CD4-positive, alpha-beta T cell (primary cell): ENCODE measurements around the gene ELMO1. TPM values are rescaled to one million over a fixed set of nuclear protein-coding genes. Genes with fewer than 3 reads are reported as not detected.

Experiments
- ATAC-seq: fragments of 200-7000 bp; cut with Tn5 transposase; one replicate; pipeline ENCODE4 v1.10.0; 2022; ENCODE audit warnings: mild to moderate bottlenecking; ENCODE audit not compliant: poor library complexity
- CTCF ChIA-PET: fragments of 350-600 bp; sonication (Branson Sonifier 250); formaldehyde crosslinking; loops from one replicate; lab custom pipeline; 2021; ENCODE audit warnings: antibody characterized with exemption, inconsistent platforms; lab: Charles Lee
- POLR2A ChIA-PET: fragments of 350-600 bp; sonication (Branson Sonifier 250); formaldehyde crosslinking; loops from one replicate; lab custom pipeline; 2021; ENCODE audit warnings: antibody characterized with exemption, inconsistent platforms; lab: Charles Lee
- DNase-seq, 14 experiments: peaks; one replicate each; pipeline ENCODE4 v3.0.0-alpha.2; 2013 to 2020; ENCODE audit warnings: mixed read lengths in 2 of 14
- H3K27ac ChIP-seq, 2 donors: one replicate each; pipeline versions ENCODE4 v1.5.1 to v1.7.0; 2013; ENCODE audit warnings: low read length in 2 of 2, low read depth in 1 of 2, mild to moderate bottlenecking in 1 of 2
- H3K27me3 ChIP-seq, 2 experiments: 1 replicate in 1 of 2; 2 replicates in 1 of 2; pipeline versions ENCODE4 v1.6.1 to v1.7.0; 2013; ENCODE audit warnings: low read length in 2 of 2, control low read depth in 1 of 2, mild to moderate bottlenecking in 1 of 2, moderate library complexity in 1 of 2; ENCODE audit not compliant: insufficient read depth in 2 of 2, control insufficient read depth in 1 of 2
- H3K36me3 ChIP-seq: one replicate; pipeline ENCODE4 v1.6.1; 2013; ENCODE audit warnings: low read length, control low read depth; ENCODE audit not compliant: insufficient read depth
- H3K4me1 ChIP-seq: one replicate; pipeline ENCODE4 v1.6.1; 2013; ENCODE audit warnings: low read length, control low read depth; ENCODE audit not compliant: insufficient read depth
- H3K4me3 ChIP-seq: one replicate; pipeline ENCODE4 v1.5.1; 2013; ENCODE audit warnings: mild to moderate bottlenecking, low read length, moderate library complexity
- H3K9me3 ChIP-seq, 2 experiments: 1 replicate in 1 of 2; 2 replicates in 1 of 2; pipeline versions ENCODE4 v1.6.1 to v1.7.0; 2013; ENCODE audit warnings: low read length in 2 of 2, mild to moderate bottlenecking in 2 of 2, control low read depth in 1 of 2, moderate library complexity in 1 of 2; ENCODE audit not compliant: control insufficient read depth in 1 of 2, insufficient read depth in 1 of 2
- H3K27ac Mint-ChIP-seq: one replicate; pipeline ENCODE4 v1.8.0; 2020; ENCODE audit warnings: mixed read lengths
- H3K27me3 Mint-ChIP-seq: one replicate; pipeline ENCODE4 v1.8.0; 2021; ENCODE audit warnings: mixed read lengths
- H3K36me3 Mint-ChIP-seq: one replicate; pipeline ENCODE4 v1.8.0; 2021; ENCODE audit warnings: low read depth, mixed read lengths
- H3K4me1 Mint-ChIP-seq: one replicate; pipeline ENCODE4 v1.8.0; 2021; ENCODE audit warnings: low read depth, mixed read lengths
- H3K4me3 Mint-ChIP-seq: one replicate; pipeline ENCODE4 v1.8.0; 2020; ENCODE audit warnings: mild to moderate bottlenecking, mixed read lengths
- H3K9me3 Mint-ChIP-seq: one replicate; pipeline ENCODE4 v1.8.0; 2020; ENCODE audit warnings: mixed read lengths
- intact Hi-C, 2 experiments: fragments of 100-400 bp; cut with DNase I in 1 of 2; cut with micrococcal nuclease in 1 of 2; formaldehyde crosslinking; loops; one replicate each; pipeline versions ENCODE4 v1.15.1 to v1.9.0; 2023 to 2025; cut with DNase I, micrococcal nuclease
- total RNA-seq, 174 experiments: library from RNA in 2 of 174; stranded (reverse) in 2 of 174; gene quantifications; one replicate each; pipeline ENCODE4 v1.2.3 and lab custom pipeline; 2021 to 2026
- TF ChIP-seq, protein P1 (sequence below): fragments of 200-600 bp; IDR thresholded peaks from one replicate; pipeline ENCODE4 v1.8.0; 2022; ENCODE audit warnings: antibody characterized with exemption, mild to moderate bottlenecking

Gene ELMO1
- total RNA-seq, 2 experiments from 2014 or later: 117 to 120 TPM

DNA sequence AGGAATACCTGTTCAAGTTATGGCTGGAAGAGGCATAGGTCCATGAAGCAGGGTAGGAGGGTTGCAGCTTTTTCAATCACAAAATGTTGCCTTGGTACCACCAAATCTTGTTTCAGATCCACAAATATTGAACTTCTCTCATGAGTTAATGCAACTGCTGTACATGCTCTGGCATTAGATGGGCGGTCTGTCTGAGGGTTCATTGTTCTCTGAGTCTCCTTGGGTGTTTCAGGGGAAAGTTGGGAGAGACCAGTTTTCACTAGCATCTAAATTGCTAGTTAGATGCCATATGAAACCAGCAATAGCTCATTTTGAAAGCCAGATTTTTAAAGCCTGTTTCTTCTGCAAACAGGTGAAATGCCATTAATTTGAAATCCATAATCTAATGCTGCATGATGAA lies 27.8 kb upstream of the ELMO1 start:
- ATAC-seq: no peak
- H3K4me3 ChIP-seq: no peak overlapping the region
- intact Hi-C loops: no loop called here
- ChIA-PET POLR2A (no interaction called here), CTCF (interaction anchor here (1.2 kb wide), 1 partner anchor 192 kb away, joined by 3 read pairs; no protein-coding TSS in a partner anchor)
- TF ChIP-seq, protein P1, sequence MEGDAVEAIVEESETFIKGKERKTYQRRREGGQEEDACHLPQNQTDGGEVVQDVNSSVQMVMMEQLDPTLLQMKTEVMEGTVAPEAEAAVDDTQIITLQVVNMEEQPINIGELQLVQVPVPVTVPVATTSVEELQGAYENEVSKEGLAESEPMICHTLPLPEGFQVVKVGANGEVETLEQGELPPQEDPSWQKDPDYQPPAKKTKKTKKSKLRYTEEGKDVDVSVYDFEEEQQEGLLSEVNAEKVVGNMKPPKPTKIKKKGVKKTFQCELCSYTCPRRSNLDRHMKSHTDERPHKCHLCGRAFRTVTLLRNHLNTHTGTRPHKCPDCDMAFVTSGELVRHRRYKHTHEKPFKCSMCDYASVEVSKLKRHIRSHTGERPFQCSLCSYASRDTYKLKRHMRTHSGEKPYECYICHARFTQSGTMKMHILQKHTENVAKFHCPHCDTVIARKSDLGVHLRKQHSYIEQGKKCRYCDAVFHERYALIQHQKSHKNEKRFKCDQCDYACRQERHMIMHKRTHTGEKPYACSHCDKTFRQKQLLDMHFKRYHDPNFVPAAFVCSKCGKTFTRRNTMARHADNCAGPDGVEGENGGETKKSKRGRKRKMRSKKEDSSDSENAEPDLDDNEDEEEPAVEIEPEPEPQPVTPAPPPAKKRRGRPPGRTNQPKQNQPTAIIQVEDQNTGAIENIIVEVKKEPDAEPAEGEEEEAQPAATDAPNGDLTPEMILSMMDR: no peak
- no peaks in the 10 kb centered on the region for H3K4me1 ChIP-seq
- H3K9me3 Mint-ChIP-seq: no peaks in the 10 kb centered on the region
- no peaks in the 10 kb centered on the region for H3K27me3 ChIP-seq
- peaks cover 7% of the 10 kb centered on the region for H3K27me3 Mint-ChIP-seq
- no peak overlapping the region for H3K27ac Mint-ChIP-seq
- no peak for DNase-seq
- no peak overlapping the region for H3K27ac ChIP-seq
- H3K4me3 Mint-ChIP-seq: no peak overlapping the region
- H3K4me1 Mint-ChIP-seq: no peaks in the 10 kb centered on the region
- no peaks in the 10 kb centered on the region for H3K36me3 Mint-ChIP-seq
- no peaks in the 10 kb centered on the region for H3K9me3 ChIP-seq
- H3K36me3 ChIP-seq: no peaks in the 10 kb centered on the region

DNA sequence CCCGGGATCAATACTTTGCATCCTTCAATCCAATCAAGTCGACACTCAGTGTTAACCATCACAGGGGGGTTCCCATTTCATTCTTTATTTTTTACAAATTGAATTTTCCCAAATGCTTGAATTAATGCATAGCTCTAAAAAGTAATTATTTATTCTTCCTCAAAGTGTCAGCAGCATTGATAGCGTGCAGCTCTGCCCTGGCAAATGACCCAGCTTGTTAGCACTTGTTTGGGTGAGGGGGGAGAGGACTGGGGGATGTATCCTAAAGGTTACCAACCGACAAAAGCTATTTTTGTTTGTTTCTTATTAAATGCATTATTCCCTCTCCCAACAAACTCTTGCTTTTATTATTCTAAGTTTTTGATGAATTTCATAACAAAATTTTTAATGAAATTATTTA lies 27.0 kb upstream of the ELMO1 start:
- Histone ChIP-seq H3K4me3 (no peak overlapping the region), H3K27me3 (no peaks in the 10 kb centered on the region), H3K36me3 (no peaks in the 10 kb centered on the region), H3K4me1 (no peaks in the 10 kb centered on the region), H3K9me3 (no peaks in the 10 kb centered on the region), H3K27ac (no peak overlapping the region)
- Mint-ChIP-seq H3K4me3 (no peak overlapping the region), H3K27me3 (no peaks in the 10 kb centered on the region), H3K9me3 (no peaks in the 10 kb centered on the region), H3K36me3 (no peaks in the 10 kb centered on the region), H3K27ac (no peak overlapping the region), H3K4me1 (no peaks in the 10 kb centered on the region)
- intact Hi-C loops: no loop called here
- DNase-seq (no peak), ATAC-seq (no peak)
- ChIA-PET CTCF (no interaction called here), POLR2A (no interaction called here)
- TF ChIP-seq, protein P1: no peak

DNA sequence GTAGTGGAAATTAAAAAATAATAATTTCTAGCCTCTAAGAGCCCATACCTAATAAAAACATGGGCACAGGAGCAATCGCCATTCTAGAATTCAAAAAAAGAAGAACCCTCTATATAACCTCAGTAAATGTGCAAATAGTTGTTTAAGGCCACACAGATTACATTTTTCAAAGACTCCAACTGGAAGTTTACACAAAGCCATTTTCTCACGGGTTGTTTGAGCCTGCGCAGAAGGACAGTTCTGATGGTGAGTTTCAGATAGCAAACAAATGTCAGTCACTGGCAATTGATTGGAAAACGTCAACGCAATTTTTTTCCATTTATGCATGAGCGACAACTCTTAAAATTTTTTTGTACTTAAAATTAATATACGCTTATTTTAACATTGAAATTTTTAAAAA lies 23.0 kb upstream of the ELMO1 start:
- ATAC-seq (no peak), DNase-seq (no peak)
- no peaks in the 10 kb centered on the region for H3K4me1 Mint-ChIP-seq
- no peaks in the 10 kb centered on the region for H3K9me3 ChIP-seq
- no peaks in the 10 kb centered on the region for H3K27me3 ChIP-seq
- no peaks in the 10 kb centered on the region for H3K9me3 Mint-ChIP-seq
- no peak overlapping the region for H3K4me3 ChIP-seq
- H3K27me3 Mint-ChIP-seq: peaks cover 8% of the 10 kb centered on the region
- intact Hi-C loops: no loop called here
- H3K27ac ChIP-seq: no peak overlapping the region
- H3K4me3 Mint-ChIP-seq: no peak overlapping the region
- ChIA-PET CTCF (no interaction called here), POLR2A (no interaction called here)
- H3K36me3 ChIP-seq: no peaks in the 10 kb centered on the region
- H3K4me1 ChIP-seq: no peaks in the 10 kb centered on the region
- no peaks in the 10 kb centered on the region for H3K36me3 Mint-ChIP-seq
- TF ChIP-seq, protein P1: no peak
- H3K27ac Mint-ChIP-seq: no peak overlapping the region
